ENCODE results near the gene NPAS3.

NPAS3 gene

GRCh38 chr14:33488582-33488981 is 549.9 kb downstream of the NPAS3 start (continued):
- TF ChIP-seq ZNF26 (tag by site-specific recombination; IDR thresholded peaks at IDR 0.05) (no peak), ZNF837 (tag by site-specific recombination; IDR thresholded peaks at IDR 0.05) (no peak), ZFP37 (tag by site-specific recombination; IDR thresholded peaks at IDR 0.05) (no peak)

GRCh38 chr14:33490555-33490954 is 551.9 kb downstream of the NPAS3 start:
- H3K4me1 ChIP-seq (ENCODE audit: control insufficient read depth, insufficient read depth, low read length), result peaks cover 8% of the 10 kb centered on the region; the same call in 1 of the 2 replicates
- H3K4me3 ChIP-seq (ENCODE audit: low read depth, low read length), result no peak overlapping the region
- POLR2A ChIA-PET, result no interaction called here
- no peak overlapping the region for H3K27ac ChIP-seq (ENCODE audit: extremely low read depth, low read depth, low read length)
- H3K9me3 ChIP-seq (ENCODE audit: control insufficient read depth, insufficient read depth, low read depth, low read length), result no peaks in the 10 kb centered on the region
- TF ChIP-seq ZNF311 (tag by site-specific recombination; IDR thresholded peaks at IDR 0.05; ENCODE audit: borderline replicate concordance) (no peak), ZNF76 (tag by site-specific recombination; IDR thresholded peaks at IDR 0.05; ENCODE audit: borderline replicate concordance, low read depth) (no peak), ZFP3 (tag by site-specific recombination; IDR thresholded peaks at IDR 0.05; ENCODE audit: low read depth) (no peak), ZNF23 (tag by site-specific recombination; IDR thresholded peaks at IDR 0.05; ENCODE audit: borderline replicate concordance) (no peak), ZNF274 (IDR thresholded peaks at IDR 0.05; ENCODE audit: low read length) (no peak), ZNF274 (tag by site-specific recombination; IDR thresholded peaks at IDR 0.05; ENCODE audit: borderline replicate concordance) (no peak)
- no peaks in the 10 kb centered on the region for H3K36me3 ChIP-seq (ENCODE audit: control insufficient read depth in 2 of 2, insufficient read depth in 1 of 2, low read length in 2 of 2)
- CTCF ChIA-PET, result no interaction called here

- ChIA-PET POLR2A (no interaction called here), CTCF (no interaction called here)
- Histone ChIP-seq H3K9me3 (ENCODE audit: control insufficient read depth, insufficient read depth, low read depth, low read length) (no peaks in the 10 kb centered on the region), H3K36me3 (ENCODE audit: control insufficient read depth in 2 of 2, insufficient read depth in 1 of 2, low read length in 2 of 2) (no peaks in the 10 kb centered on the region), H3K4me1 (ENCODE audit: control insufficient read depth, insufficient read depth, low read length) (peaks cover 3% of the 10 kb centered on the region; the same call in 1 of the 2 replicates), H3K27ac (ENCODE audit: extremely low read depth, low read depth, low read length) (no peak overlapping the region), H3K4me3 (ENCODE audit: low read depth, low read length) (no peak overlapping the region)
- TF ChIP-seq ZBTB21 (tag by site-specific recombination; IDR thresholded peaks at IDR 0.05), result no peak
Observed at GRCh38 chr14:33491112-33491511, 552.4 kb downstream of the NPAS3 start.

- CTCF ChIA-PET, result no interaction called here
Observed at GRCh38 chr14:33492491-33492890, 553.8 kb downstream of the NPAS3 start.

More at GRCh38 chr14:33492491-33492890, 553.8 kb downstream of the NPAS3 start:
- no peaks in the 10 kb centered on the region for H3K9me3 ChIP-seq (ENCODE audit: control insufficient read depth, insufficient read depth, low read depth, low read length)
- TF ChIP-seq ZNF621 (tag by site-specific recombination; IDR thresholded peaks at IDR 0.05) (no peak), KLF8 (tag by site-specific recombination; IDR thresholded peaks at IDR 0.05) (no peak), ZNF558 (tag by site-specific recombination; IDR thresholded peaks at IDR 0.05) (no peak), ZNF248 (tag by site-specific recombination; IDR thresholded peaks at IDR 0.05) (no peak), ZSCAN4 (tag by site-specific recombination; IDR thresholded peaks at IDR 0.05) (no peak), ZNF354C (tag by site-specific recombination; IDR thresholded peaks at IDR 0.05; ENCODE audit: borderline replicate concordance, low read depth) (no peak), PATZ1 (tag by site-specific recombination; IDR thresholded peaks at IDR 0.05) (no peak), ZNF184 (tag by site-specific recombination; IDR thresholded peaks at IDR 0.05) (no peak), ELK4 (IDR thresholded peaks at IDR 0.05; ENCODE audit: borderline replicate concordance, low read depth, low read length) (no peak), ZNF175 (tag by site-specific recombination; IDR thresholded peaks at IDR 0.05) (no peak), REPIN1 (tag by site-specific recombination; IDR thresholded peaks at IDR 0.05; ENCODE audit: low read depth) (no peak), GLI2 (tag by site-specific recombination; IDR thresholded peaks at IDR 0.05; ENCODE audit: borderline replicate concordance, low read depth) (no peak)
- H3K4me1 ChIP-seq (ENCODE audit: control insufficient read depth, insufficient read depth, low read length), result no peaks in the 10 kb centered on the region
- no peaks in the 10 kb centered on the region for H3K36me3 ChIP-seq (ENCODE audit: control insufficient read depth in 2 of 2, insufficient read depth in 1 of 2, low read length in 2 of 2)
- H3K4me3 ChIP-seq (ENCODE audit: low read depth, low read length), result no peak overlapping the region
- no peak overlapping the region for H3K27ac ChIP-seq (ENCODE audit: extremely low read depth, low read depth, low read length)
- POLR2A ChIA-PET, result no interaction called here
